Osteoblast (primary cell): ENCODE measurements around the gene ZCCHC14. TPM values are rescaled to one million over a fixed set of nuclear protein-coding genes. Genes with fewer than 3 reads are reported as not detected.

Experiments used
- DNase-seq: peaks from one replicate; pipeline ENCODE4 v3.0.0; 2011; ENCODE audit warnings: low spot score, mixed read lengths; ENCODE audit not compliant: insufficient read length; ENCODE audit errors: missing footprints
- H2AFZ ChIP-seq: 2 replicates; pipeline ENCODE4 v1.6.0; 2011; ENCODE audit warnings: mild to moderate bottlenecking, low read length
- H3K27ac ChIP-seq: 2 replicates; pipeline ENCODE4 v1.5.1; 2011; ENCODE audit warnings: mild to moderate bottlenecking, low read depth, low read length, moderate library complexity
- H3K27me3 ChIP-seq: 2 replicates; pipeline ENCODE4 v1.6.0; 2012; ENCODE audit warnings: mild to moderate bottlenecking, control low read depth, inconsistent platforms, low read length, moderate library complexity; ENCODE audit not compliant: insufficient read depth
- H3K36me3 ChIP-seq: 2 replicates; pipeline ENCODE4 v1.5.1; 2011; ENCODE audit warnings: mild to moderate bottlenecking, low read length, control low read depth, moderate library complexity; ENCODE audit not compliant: insufficient read depth
- H3K4me1 ChIP-seq: 2 replicates; pipeline ENCODE4 v1.5.1; 2011; ENCODE audit warnings: mild to moderate bottlenecking, low read length, control low read depth, moderate library complexity; ENCODE audit not compliant: insufficient read depth
- H3K4me2 ChIP-seq: 2 replicates; pipeline ENCODE4 v1.6.0; 2011; ENCODE audit warnings: mild to moderate bottlenecking, low read length; ENCODE audit not compliant: insufficient read depth
- H3K4me3 ChIP-seq: fragments of 200-600 bp; sonication (generic); 3 replicates; pipeline ENCODE4 v1.5.1; 2012; ENCODE audit warnings: mild to moderate bottlenecking, low read length, inconsistent platforms; ENCODE audit not compliant: insufficient read depth
- H3K79me2 ChIP-seq: 2 replicates; pipeline ENCODE4 v1.6.0; 2012; ENCODE audit warnings: mild to moderate bottlenecking, low read length, control low read depth, inconsistent platforms; ENCODE audit not compliant: insufficient read depth
- H3K9me3 ChIP-seq: 2 replicates; pipeline ENCODE4 v1.5.1; 2011; ENCODE audit warnings: low read depth, low read length, control low read depth
- H4K20me1 ChIP-seq: 2 replicates; pipeline ENCODE4 v1.6.0; 2012; ENCODE audit warnings: mild to moderate bottlenecking, low read length, control low read depth; ENCODE audit not compliant: insufficient read depth
- CTCF ChIP-seq: IDR thresholded peaks from 2 replicates; pipeline ENCODE4 v1.5.1; 2011; ENCODE audit warnings: mild to moderate bottlenecking, low read depth, low read length, moderate library complexity; ENCODE audit errors: extremely low read depth
- total RNA-seq: library from RNA; depleted of rRNA; stranded (reverse); fragments of >200 nt; gene quantifications from 2 replicates; pipeline ENCODE4 v1.2.3, GENCODE V29; 2012

The ZCCHC14 gene
- total RNA-seq, 1 donor: 36.9 TPM

GRCh38 chr16:87536795-87537142 is 43.9 kb upstream of the ZCCHC14 start:
- H4K20me1 ChIP-seq: no peaks in the 10 kb centered on the region
- H3K4me1 ChIP-seq: peaks cover 27% of the 10 kb centered on the region
- DNase-seq: no peak
- no peak overlapping the region for H2AFZ ChIP-seq
- TF ChIP-seq CTCF: no peak
- H3K27ac ChIP-seq: no peak overlapping the region
- H3K4me2 ChIP-seq: no peak overlapping the region
- H3K79me2 ChIP-seq: no peaks in the 10 kb centered on the region
- H3K4me3 ChIP-seq: no peak overlapping the region
- H3K36me3 ChIP-seq: no peaks in the 10 kb centered on the region
- H3K27me3 ChIP-seq: peaks cover 3% of the 10 kb centered on the region
- H3K9me3 ChIP-seq: peaks cover 9% of the 10 kb centered on the region

GRCh38 chr16:87535855-87536794 is 43.3 kb upstream of the ZCCHC14 start:
- Histone ChIP-seq H3K4me2 (no peak overlapping the region), H3K79me2 (no peaks in the 10 kb centered on the region), H4K20me1 (no peaks in the 10 kb centered on the region), H3K9me3 (peaks cover 9% of the 10 kb centered on the region), H3K4me1 (peaks cover 20% of the 10 kb centered on the region), H3K27me3 (peaks cover 3% of the 10 kb centered on the region), H3K4me3 (no peak overlapping the region), H2AFZ (no peak overlapping the region), H3K27ac (no peak overlapping the region), H3K36me3 (no peaks in the 10 kb centered on the region)
- no peak for TF ChIP-seq CTCF
- DNase-seq: no peak

GRCh38 chr16:87535457-87535854 is 42.6 kb upstream of the ZCCHC14 start:
- Histone ChIP-seq H4K20me1 (no peaks in the 10 kb centered on the region), H3K4me2 (no peak overlapping the region), H3K27ac (no peak overlapping the region), H3K36me3 (no peaks in the 10 kb centered on the region), H2AFZ (no peak overlapping the region), H3K9me3 (peaks cover 9% of the 10 kb centered on the region), H3K79me2 (no peaks in the 10 kb centered on the region), H3K4me1 (peaks cover 14% of the 10 kb centered on the region), H3K27me3 (peaks cover 3% of the 10 kb centered on the region), H3K4me3 (no peak overlapping the region)
- no peak for DNase-seq
- no peak for TF ChIP-seq CTCF

GRCh38 chr16:87534751-87535150 is 41.9 kb upstream of the ZCCHC14 start:
- Histone ChIP-seq H3K9me3 (peaks cover 9% of the 10 kb centered on the region), H3K27me3 (no peaks in the 10 kb centered on the region), H3K4me1 (peaks cover 10% of the 10 kb centered on the region), H3K4me3 (no peak overlapping the region), H2AFZ (no peak overlapping the region), H3K27ac (no peak overlapping the region), H4K20me1 (no peaks in the 10 kb centered on the region), H3K36me3 (no peaks in the 10 kb centered on the region), H3K4me2 (no peak overlapping the region), H3K79me2 (no peaks in the 10 kb centered on the region)
- no peak for DNase-seq
- TF ChIP-seq CTCF: no peak
